LNCAP (cell line): ENCODE measurements around the gene MAP3K13.

Experiments used
- CTCF ChIP-seq: fragments of 450-650 bp; IDR thresholded peaks from 2 replicates; pipeline ENCODE4 v1.5.1; 2017; ENCODE audit warnings: mild to moderate bottlenecking

Gene MAP3K13

GRCh38 chr3:185387646-185388045 is 24.7 kb downstream of the MAP3K13 start:
- no peak for TF ChIP-seq CTCF

- no peak for TF ChIP-seq CTCF
Observed at GRCh38 chr3:185393055-185393454, 30.1 kb downstream of the MAP3K13 start.

- no peak for TF ChIP-seq CTCF
Observed at GRCh38 chr3:185397676-185398075, 34.7 kb downstream of the MAP3K13 start.

GRCh38 chr3:185399737-185400667 is 37.1 kb downstream of the MAP3K13 start:
- no peak for TF ChIP-seq CTCF

GRCh38 chr3:185400866-185401265 is 37.9 kb downstream of the MAP3K13 start:
- no peak for TF ChIP-seq CTCF

- TF ChIP-seq CTCF: no peak
Observed at GRCh38 chr3:185401319-185401955, 38.5 kb downstream of the MAP3K13 start.

- no peak for TF ChIP-seq CTCF
Observed at GRCh38 chr3:185402561-185402960, 39.6 kb downstream of the MAP3K13 start.
